Stimulated activated CD4-positive, alpha-beta T cell treated with anti-CD3 and anti-CD28 coated beads, Interleukin-2, amount 100 ng/mL, for 48 hours (primary cell): Measurements from ENCODE around the gene ZFX.

Experiments used
- DNase-seq, 2 donors: peaks; one replicate each; pipeline ENCODE4 v3.0.0-alpha.2; 2020

ZFX gene

DNA sequence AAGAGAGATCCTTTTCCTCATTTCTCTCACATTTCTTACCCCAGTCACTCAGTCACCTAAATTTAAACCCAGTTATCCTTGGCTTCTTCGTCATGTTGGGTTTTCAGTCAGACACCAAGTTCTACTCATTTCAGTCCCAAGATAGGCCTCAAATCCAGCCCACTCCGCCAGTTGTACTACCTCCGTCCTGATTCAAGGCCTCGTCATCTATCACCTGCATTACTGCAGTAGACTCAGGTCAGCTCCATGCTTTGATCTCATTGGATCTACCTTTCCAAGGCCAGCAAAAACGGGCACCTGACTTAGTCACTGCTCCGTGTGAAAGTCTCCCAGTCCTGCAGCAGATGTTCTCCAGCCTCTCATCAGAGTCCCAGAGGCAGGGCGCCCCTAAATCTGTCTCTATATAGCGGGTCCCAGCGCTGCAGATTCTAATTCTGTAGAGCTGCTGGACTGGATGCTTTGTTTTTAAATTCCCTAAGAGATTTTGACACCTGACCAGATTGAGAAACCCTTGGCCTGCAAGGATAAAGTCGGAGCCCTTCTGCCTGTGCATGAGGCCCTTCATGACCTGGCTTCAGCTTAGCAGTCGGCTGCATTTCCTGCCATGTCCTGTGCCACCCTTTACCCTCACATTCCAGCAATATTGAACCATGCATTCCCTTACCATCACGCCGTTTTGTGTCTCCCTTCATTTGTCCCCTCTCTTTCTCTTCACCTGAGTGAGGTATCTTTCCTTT, 53.7 kb downstream of the ZFX start:
- DNase-seq, result no peak

DNA sequence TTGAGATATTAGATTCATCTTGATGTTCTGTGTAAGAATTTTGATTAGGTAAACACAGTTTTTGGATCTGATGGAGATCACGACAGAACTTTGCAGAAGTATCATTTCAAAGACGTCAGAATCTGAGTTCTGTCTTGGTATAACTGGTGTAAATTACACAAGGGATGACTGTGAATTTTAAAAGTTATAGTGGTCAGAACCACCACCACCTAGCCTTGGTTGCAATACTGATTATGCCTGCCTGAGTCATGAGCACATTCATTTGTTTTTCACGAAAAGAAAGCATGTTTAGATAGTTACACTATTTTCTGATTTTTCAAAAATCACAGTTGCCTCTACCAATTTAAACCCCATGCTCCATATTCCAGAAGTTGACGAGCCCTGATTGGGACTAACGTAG, 54.8 kb downstream of the ZFX start:
- DNase-seq, result no peak

DNA sequence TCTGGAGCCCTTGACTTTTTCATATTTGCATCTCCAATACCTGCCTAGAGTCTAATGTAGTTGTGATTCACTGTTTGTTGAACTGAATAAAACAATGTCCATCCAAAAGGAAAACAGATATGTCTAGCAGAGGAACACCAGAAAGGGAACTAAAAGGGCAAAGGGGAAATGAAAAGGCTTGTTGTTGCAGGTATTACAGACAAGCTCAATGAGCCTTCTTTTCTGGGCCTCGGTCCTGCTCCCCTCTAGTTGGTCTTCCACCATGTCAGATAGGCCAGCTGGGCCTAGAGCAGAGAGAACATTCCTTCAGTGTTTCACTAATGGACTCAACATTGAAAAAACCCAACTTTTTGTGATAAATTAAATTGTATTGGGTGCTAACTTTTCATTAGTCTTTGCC, 55.4 kb downstream of the ZFX start:
- DNase-seq, result no peak

DNA sequence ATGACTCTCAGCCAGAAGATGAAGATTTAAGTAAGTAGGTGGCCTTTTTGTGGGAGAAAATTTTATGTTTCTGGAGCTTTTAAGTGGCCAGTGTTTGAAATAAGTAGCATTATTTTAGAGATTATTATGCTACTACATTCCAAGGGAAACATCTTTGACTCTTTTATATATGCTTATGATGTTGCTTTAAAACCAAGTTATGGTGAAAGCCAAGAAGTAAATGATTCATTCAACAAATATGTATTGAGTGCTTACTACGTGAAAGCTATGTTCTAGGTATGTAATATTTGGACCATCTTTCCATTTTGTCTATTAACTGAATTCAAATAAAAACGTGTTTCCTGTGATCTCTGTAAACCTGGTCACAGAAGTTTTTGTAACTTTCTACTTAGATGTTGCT, 58.3 kb downstream of the ZFX start:
- no peak for DNase-seq

DNA sequence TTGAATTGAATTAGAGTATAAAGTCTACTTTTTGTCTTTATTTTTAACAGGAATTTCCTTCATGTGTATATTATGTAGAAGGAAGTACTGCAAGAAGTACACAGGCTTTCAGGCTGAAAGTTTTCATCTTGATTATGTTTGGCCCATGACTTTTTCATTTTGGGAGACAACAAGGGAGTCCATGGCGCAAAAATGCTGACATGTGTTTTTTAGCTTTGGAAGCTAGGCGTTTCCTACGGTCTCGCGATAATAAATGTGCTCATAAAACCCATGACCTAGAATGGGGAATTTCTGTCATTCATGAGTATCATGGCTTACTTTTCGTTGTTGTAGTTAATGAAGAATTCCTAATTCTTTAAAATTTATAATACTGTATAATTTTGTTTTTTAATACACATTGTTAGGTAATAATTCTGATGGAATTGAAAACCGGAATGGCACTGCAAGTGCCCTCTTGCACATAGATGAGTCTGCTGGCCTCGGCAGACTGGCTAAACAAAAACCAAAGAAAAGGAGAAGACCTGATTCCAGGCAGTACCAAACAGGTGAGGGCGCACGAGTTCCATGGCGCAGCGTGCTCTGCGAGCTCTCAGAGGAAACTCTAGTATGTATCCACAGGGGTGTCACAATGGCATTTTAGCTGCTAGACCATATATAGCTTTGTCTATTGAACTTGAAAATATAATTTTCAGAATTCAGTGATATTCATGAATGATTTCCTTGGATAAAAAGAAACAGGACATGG, 59.1 kb downstream of the ZFX start:
- DNase-seq, result no peak

DNA sequence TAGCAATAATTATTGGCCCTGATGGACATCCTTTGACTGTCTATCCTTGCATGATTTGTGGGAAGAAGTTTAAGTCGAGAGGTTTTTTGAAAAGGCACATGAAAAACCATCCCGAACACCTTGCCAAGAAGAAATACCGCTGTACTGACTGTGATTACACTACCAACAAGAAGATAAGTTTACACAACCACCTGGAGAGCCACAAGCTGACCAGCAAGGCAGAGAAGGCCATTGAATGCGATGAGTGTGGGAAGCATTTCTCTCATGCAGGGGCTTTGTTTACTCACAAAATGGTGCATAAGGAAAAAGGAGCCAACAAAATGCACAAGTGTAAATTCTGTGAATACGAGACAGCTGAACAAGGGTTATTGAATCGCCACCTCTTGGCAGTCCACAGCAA, 60.7 kb downstream of the ZFX start:
- no peak for DNase-seq

DNA sequence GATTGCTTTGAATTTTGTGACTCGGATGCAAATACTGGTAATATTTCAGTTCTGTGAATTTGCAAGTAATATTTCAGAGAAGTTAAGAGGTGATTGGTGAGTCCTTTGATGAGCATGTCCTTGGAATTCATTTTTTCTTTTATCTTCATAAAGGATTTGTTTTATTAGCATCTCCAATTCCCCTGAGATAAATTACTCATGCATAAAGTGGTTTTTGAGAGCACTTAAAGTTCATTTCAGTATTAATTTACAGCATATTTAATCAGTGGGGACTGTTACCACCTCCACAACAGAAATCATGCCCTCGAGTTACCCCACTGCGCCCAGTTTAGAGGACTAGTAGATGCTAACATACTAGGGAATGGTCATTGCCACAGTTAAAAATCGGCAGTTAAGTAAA, 65.0 kb downstream of the ZFX start:
- DNase-seq, result no peak

DNA sequence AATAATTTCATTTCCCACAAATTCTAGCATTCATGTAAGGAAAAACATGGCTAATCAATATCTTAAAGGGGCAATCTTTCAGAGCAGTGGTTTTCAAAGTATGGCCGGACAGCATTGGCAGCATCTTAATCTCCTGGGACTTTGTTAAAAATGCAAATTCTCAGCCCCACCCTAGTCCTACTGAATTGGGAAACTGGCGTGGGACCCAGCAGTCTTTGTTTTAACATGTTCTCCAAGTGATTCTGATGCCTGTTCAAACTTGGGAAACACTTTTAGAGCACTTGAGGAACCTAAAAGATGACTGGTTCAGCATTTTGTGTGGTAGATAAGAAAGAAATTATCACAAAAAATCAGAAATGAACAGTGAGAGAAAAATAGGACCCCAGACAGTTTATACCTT, 65.7 kb downstream of the ZFX start:
- DNase-seq, result no peak

DNA sequence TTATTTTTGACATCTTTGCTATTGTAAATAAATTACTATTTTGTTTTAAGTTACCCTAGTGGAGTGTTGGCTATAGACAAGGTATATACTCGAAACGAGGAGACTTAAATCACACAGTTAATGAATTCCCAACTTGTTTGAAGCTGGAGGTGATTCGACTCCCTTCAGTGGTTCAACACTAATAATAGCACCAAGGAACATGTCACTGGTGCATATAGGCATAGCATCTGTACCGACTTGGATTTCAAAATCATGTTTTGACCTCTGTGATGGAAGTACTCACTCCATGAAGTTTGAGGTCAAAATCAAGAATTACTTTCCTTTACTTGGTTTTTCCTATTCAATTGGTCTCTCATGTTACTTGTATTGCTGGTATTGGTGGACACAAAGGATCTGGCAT, 66.5 kb downstream of the ZFX start:
- no peak for DNase-seq

DNA sequence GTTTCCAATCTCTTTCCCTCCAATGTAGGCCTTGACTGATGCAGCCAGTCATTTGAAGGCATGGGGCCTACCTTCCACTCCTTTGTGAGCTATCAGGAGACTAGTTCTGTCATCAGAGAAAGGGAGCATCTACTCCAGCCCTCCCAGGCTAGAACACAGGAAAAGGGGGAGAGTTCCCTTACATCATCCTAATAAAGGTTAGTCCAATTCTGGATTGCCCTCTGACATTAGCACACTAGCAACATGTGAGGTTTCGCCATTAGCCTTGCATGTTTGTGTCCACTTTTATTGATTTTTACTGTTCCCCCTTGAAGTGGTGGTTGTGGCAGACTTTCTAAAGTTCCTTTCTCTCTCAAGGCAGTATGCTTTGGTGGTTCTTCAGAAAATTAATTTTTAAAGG, 67.3 kb downstream of the ZFX start:
- DNase-seq, result no peak

DNA sequence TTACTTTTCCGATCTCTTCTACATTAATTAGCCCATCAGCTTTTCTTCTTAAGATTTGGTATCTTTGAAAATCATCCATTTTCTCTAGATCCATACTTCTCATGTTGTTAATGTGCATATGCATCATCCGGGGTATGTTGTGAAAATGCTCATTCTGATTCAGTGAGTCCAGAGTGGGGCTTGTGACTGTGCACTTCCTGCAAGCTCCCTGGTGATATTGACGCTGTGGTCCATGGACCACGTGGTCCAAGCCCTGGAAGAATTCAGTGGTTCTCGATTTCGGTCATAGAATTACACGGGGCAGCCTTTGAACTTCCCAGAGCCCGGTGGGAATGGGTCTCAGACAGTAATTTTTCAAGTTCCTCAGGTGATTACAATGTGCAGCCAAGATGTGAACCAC, 69.8 kb downstream of the ZFX start:
- no peak for DNase-seq

DNA sequence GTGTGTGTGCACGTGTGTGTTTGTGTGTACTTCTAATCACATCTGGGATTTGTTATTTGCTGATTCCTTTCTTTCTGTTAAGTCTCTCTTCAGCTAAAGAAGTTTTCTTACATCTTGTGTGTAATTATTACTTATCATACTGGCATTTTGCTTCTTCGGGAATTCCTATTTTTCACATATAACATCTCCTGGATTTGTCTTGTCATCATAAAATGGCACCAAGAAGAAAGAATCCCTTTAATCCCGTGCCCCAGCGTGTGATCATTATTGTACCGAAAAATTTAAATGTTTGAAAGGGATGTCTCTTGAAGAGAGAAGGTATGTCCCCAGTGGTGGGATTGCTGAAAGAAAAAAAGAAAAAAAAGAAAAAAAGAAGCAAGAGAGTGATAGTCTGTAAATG, 72.3 kb downstream of the ZFX start:
- DNase-seq, result no peak

DNA sequence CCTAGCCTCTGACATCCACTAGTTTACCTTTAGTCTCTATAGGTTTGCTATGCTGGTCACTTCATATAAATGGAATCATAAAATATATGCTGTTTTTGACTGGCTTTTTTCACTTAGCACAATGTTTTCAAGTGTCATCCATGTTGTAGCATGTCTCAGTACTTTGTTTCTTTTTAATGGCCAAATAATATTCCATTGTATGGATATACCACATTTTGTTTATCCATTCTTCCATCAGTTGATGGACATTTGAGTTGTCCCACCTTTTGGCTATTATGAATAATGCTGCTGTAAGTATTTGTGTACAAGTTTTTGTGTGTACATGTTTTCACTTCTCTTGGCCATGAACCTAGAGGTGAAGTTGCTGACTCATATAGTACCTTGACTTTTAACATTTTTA, 75.7 kb downstream of the ZFX start:
- DNase-seq, result no peak

DNA sequence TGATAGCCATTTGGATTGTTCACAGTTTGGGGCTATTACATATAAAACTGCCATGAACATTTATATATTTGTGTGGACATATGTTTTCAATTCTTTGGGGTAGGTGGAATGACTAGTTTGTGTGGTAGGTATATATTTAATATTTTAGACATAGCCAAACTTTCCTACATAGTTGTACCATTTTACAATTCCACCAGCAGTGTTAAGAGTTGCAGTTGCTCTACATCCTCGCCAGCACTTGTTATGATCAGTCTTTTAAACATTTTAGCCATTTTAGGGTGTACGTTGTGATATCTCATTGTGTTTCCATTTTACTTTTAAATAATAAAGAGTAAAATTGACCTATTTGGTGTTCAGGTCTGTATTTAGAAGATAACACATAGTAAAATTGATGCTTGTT, 76.6 kb downstream of the ZFX start:
- no peak for DNase-seq

DNA sequence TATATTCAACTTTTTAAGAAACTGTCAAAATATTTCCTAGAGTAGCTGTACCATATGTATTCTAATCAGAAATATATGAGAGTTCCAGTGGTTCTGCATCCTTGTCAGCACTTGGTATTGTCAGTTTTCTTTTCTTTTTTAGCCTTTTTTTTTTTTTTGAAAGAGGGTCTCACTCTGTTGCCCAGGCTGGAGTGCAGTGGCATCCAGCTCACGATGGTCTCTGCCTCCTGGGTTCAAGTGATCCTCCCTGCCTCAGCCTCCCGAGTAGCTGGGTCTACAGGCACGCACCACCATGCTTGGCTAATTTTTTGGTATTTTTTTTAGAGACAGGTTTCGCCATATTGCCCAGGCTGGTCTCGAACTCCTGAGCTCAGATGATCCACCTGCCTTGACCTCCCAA, 79.1 kb downstream of the ZFX start:
- no peak for DNase-seq

DNA sequence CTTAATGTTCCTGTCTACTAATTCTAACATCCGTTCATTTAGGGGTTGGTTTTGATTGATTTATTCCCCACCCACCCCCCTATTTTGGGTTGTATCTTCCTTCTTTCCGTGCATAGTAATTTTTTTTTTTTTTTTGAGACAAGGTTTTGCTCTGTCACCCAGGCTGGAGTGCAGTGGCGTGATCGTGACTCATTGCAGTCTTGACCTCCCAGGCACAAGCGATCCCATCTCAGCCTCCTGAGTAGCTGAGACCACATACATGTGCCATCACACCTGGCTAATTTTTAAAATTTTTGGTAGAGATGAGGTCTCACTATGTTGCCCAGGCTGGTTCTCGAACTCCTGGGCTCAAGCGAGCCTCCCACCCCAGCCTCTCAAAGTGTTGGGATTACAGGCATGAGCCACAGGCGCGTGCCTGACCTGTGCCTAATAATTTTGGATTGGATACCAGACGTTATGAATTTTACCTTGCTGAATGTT, 79.9 kb downstream of the ZFX start:
- DNase-seq, result no peak

DNA sequence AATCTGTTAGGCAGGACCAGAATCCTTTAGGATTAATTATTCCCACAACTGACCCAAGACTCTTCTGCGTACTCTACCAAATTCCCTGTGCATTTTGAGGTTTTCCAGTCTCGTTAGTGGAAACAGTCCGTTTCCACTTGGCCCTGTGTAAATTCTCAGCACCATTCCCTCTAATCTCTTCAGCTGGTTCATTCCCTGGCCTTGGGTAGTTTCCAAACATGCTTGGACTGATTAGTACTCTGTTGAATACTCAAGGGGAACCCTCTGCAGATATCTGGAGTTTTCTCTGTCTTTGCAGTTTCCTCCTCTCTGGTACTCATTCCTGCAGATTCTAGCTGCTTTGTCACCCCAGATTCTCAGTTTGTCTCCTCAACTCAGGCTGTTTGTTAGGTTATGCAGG, 80.4 kb downstream of the ZFX start:
- no peak for DNase-seq

DNA sequence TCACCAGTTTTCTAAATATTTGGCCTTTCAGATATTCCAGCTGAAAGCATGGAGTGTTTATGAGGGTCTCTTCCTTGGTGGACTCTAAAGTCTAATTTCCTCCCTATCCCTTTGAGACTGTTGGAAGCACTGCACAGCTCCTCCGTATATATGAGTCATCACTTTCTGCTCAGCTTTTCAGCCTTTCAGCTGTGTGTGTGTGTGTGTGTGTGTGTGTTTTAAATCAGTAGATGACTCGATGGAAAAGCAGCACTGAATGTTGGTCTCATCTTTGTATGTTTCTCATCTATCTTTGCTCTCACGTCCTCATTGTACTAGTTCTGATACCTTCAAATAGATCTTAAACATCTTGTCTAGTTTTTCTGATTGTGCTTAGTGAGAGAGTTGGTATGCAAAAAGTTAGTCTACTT, 81.6 kb downstream of the ZFX start:
- no peak for DNase-seq

DNA sequence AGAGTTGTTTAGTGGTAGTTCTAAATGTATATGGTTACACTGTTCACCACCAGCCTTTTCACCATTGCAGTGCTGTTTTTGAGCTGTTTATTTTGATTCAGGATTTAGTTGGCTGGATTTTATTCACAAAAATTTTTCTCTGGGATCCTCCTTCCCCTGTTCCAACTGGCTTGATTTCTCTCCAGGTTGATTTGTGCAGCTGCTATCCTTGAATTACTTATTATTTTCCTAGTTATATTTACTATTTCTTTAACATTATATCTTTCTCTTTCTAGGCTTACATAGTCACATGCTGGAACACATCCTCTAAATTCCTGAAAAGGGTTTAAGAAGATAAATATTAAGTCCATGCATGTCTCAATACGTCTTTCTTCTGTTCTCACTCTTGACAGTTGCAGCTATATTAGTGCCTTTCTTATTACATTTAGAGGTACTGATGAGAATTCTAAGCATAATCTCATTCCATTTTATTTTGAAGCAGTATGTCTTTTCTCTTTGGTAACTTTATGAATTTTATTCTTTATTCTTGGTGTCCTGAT, 82.2 kb downstream of the ZFX start:
- no peak for DNase-seq

DNA sequence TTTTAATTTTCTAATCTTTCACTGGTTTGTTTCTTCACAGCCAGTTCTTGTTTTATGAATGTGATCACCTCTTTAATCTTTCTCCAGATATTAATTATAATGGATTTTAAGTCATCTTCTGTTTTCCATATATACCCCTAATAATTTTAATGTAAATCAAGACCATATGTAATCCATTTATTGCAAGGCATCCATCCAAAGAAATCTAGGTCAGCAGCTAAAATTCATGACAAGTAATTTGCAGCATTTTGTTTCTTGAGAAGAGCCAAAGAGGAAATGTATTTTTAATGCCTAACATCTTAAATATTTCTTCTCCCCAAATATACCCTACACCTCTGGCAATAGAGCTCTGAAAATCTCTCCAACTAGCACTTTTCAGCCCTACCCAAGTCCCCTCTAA, 83.3 kb downstream of the ZFX start:
- DNase-seq, result no peak

DNA sequence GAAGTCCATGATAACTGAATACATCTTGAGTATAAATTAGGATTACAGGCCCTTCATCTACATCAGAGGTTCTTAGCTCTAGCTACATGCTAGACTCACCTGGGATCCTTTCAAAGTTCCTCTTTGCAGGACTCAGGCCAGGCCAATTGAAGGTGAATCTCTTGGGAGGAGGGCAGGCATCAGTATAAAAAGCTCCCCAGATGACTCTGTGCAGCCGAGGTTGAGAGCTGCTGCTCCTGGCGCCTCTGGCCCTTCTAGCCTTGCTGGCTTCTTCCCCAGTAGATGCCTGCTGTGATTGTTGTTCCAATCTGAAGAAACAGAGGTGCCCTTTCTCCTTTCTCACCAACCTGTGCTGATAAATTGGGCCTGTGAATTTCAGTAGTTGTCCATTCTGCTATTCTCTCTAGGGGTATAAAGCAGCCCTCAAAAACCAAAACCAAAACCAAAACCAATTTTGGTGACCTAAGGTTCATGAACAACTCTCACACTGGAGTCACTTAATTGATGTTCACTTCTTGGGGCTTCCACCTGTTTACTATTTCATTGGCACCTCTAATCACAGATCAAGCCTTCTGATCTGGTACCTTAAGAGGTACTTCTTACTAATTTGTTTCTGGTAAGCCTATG, 85.7 kb downstream of the ZFX start:
- no peak for DNase-seq

DNA sequence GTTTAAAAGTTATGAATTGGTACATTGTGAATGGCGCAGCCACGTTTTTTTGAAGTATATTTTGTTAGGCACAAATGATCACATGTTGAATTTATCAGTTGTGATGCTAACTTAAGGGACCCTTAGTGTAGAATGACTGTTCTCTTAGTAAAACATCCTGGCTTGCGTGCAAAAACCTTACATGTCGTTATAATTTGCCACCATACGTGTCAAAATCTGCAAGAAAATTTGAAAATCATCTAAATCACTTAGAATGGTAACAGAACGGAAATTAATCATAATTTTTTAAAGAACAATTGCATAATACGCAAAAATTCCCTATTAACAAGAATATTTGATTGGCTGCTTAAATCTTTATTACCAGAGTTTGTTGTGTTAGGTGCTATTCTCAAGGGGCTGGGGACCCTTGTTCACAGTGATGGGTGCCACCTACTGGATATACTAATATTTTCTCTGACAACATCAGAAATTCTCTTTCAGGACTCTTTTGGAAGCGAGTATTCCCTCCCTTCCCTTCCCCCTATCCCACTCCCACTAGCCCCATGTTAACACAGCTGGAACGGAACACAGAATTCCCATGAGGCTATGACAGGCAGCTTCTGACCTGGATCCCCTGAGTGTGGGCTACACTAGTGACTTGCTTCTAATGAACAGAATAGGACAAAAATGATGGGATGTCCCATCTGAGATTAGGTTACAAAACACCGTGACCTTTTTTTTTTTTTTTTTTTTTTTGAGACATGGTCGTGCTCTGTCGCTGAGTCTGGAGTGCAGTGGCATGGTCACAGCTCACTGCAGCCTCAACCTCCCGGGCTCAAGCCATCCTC, 92.5 kb downstream of the ZFX start:
- no peak for DNase-seq

DNA sequence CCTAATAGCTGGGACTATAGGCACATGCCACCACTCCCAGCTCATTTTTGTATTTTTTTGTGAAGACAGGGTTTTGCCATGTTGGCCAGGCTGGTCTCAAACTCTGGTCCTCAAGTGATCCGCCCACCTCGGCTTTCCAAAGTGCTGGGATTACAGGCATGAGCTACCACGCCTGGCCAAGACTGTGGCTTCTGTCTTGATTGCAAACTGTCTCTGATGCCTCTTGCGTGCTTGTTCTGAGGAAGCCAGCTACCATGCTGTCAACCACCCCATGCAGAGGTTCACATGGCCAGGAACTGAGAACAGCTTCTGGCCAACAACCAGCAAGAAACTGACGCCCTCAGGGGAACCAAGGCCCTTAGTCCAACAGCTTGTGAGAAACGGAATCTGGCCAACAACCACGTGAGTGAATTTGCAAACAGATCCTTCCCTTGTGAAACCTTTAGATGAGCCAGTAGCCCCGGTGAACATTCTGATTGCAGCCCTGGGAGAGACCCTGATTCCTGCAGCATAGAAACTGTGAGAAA, 93.2 kb downstream of the ZFX start:
- DNase-seq, result no peak
